HepG2 (cell line): ENCODE data around the gene ANTXR1. TPM values are rescaled to one million over a fixed set of nuclear protein-coding genes. Genes with fewer than 3 reads are reported as not detected.

Experiments used
- ARID2 ChIP-seq: sonication (generic); formaldehyde crosslinking; IDR thresholded peaks from 2 replicates; pipeline ENCODE4 v1.8.1; 2022; ENCODE audit warnings: mild to moderate bottlenecking, missing genetic modification reagents, borderline replicate concordance
- ATF2 ChIP-seq: sonication (generic); formaldehyde crosslinking; IDR thresholded peaks from 2 replicates; pipeline ENCODE4 v1.4.0; 2020; ENCODE audit warnings: missing genetic modification reagents
- CHD4 ChIP-seq: fragments of 200-600 bp; sonication (generic); IDR thresholded peaks from 2 replicates; pipeline ENCODE4 v1.7.0; 2017; ENCODE audit warnings: mild to moderate bottlenecking, low read length, borderline replicate concordance
- GRHL1 ChIP-seq: sonication (generic); formaldehyde crosslinking; conservative IDR thresholded peaks from 2 replicates; pipeline ENCODE4 v1.8.0; 2022; ENCODE audit warnings: missing genetic modification reagents
- KLF11 ChIP-seq: IDR thresholded peaks from 2 replicates; pipeline ENCODE4 v1.6.1; 2016; ENCODE audit warnings: missing compliant biosample characterization
- MEIS1 ChIP-seq: sonication (generic); formaldehyde crosslinking; IDR thresholded peaks from 2 replicates; pipeline ENCODE4 v1.9.0; 2021; ENCODE audit warnings: mild to moderate bottlenecking, missing genetic modification reagents, moderate library complexity, borderline replicate concordance
- NR2F6 ChIP-seq, 2 experiments: IDR thresholded peaks; 2 replicates each; pipeline ENCODE4 v1.6.1; 2016; ENCODE audit warnings: antibody characterized with exemption in 1 of 2, mild to moderate bottlenecking in 1 of 2
- PHF21A ChIP-seq: sonication (generic); formaldehyde crosslinking; IDR thresholded peaks from 2 replicates; pipeline ENCODE4 v1.5.0; 2020; ENCODE audit warnings: mild to moderate bottlenecking, missing genetic modification reagents
- TAF1 ChIP-seq: sonication (generic); formaldehyde crosslinking; IDR thresholded peaks from 2 replicates; pipeline ENCODE4 v1.4.0; 2020; ENCODE audit warnings: missing genetic modification reagents
- TEAD3 ChIP-seq: optimal IDR thresholded peaks from 2 replicates; pipeline ENCODE3; 2016; ENCODE audit warnings: borderline replicate concordance
- TFAP4 ChIP-seq: sonication (generic); IDR thresholded peaks from 2 replicates; pipeline ENCODE4 v1.6.1; 2016; ENCODE audit warnings: low read depth, borderline replicate concordance
- THYN1 ChIP-seq: sonication (generic); formaldehyde crosslinking; IDR thresholded peaks from 2 replicates; pipeline ENCODE4 v1.8.1; 2023; ENCODE audit warnings: low read depth, mild to moderate bottlenecking, moderate library complexity, missing genetic modification reagents, borderline replicate concordance
- TP53 ChIP-seq: sonication (generic); formaldehyde crosslinking; conservative IDR thresholded peaks from 2 replicates; pipeline ENCODE4 v1.4.0; 2020; ENCODE audit warnings: missing genetic modification reagents
- XRCC5 ChIP-seq: fragments of 200-400 bp; formaldehyde crosslinking; optimal IDR thresholded peaks from 2 replicates; pipeline ENCODE3; 2017; ENCODE audit warnings: mild to moderate bottlenecking, low read length
- ZFX ChIP-seq: sonication (generic); formaldehyde crosslinking; IDR thresholded peaks from 2 replicates; pipeline ENCODE4 v1.4.0; 2020; ENCODE audit warnings: mild to moderate bottlenecking, low read depth, missing genetic modification reagents, moderate library complexity
- ZGPAT ChIP-seq: IDR thresholded peaks from 2 replicates; pipeline ENCODE4 v1.6.1; 2016; ENCODE audit warnings: mild to moderate bottlenecking
- ZNF12 ChIP-seq: sonication (generic); formaldehyde crosslinking; IDR thresholded peaks from 2 replicates; pipeline ENCODE4 v1.5.0; 2020; ENCODE audit warnings: missing genetic modification reagents
- ZNF564 ChIP-seq: sonication (generic); formaldehyde crosslinking; IDR thresholded peaks from 2 replicates; pipeline ENCODE4 v1.8.1; 2023; ENCODE audit warnings: mild to moderate bottlenecking, missing genetic modification reagents
- ZNF773 ChIP-seq: sonication (generic); formaldehyde crosslinking; IDR thresholded peaks from 2 replicates; pipeline ENCODE4 v1.4.0; 2020; ENCODE audit warnings: missing genetic modification reagents, borderline replicate concordance
- polyA plus RNA-seq, 8 experiments: library from polyadenylated mRNA; depleted of rRNA in 3 of 8; stranded (reverse) in 7 of 8; unstranded in 1 of 8; fragments of >200 nt; fragmentation: Illumina TruSeq in 4 of 8; extraction: Trizol in 4 of 8; gene quantifications; 2 replicates each; pipeline versions ENCODE4 v1.2.1 to v1.2.3, GENCODE V29; 2011 to 2016; ENCODE audit warnings: low read depth in 4 of 8, missing spikeins in 1 of 8, mixed read lengths in 1 of 8; ENCODE audit not compliant: insufficient read depth in 1 of 8
- total RNA-seq, 5 experiments: library from RNA; depleted of rRNA; stranded (reverse); fragments of >200 nt; fragmentation: Illumina TruSeq; extraction: Trizol; gene quantifications; 2 replicates each; pipeline ENCODE4 v1.2.3, GENCODE V29; 2016; ENCODE audit warnings: low read depth in 1 of 5
- TF ChIP-seq, protein P1 (sequence below): sonication (generic); formaldehyde crosslinking; IDR thresholded peaks from 2 replicates; pipeline ENCODE4 v1.4.0; 2020; ENCODE audit warnings: missing genetic modification reagents

ANTXR1 gene
- total and polyA plus RNA-seq, 2 of the 13 experiments (the other 11 are each of a cell fraction or from before 2014, with no cell fraction given): 4.5 to 12.7 TPM

GRCh38 chr2:69203166-69203985, 190.4 kb downstream of the ANTXR1 start (continued):
- TF ChIP-seq, protein P1, sequence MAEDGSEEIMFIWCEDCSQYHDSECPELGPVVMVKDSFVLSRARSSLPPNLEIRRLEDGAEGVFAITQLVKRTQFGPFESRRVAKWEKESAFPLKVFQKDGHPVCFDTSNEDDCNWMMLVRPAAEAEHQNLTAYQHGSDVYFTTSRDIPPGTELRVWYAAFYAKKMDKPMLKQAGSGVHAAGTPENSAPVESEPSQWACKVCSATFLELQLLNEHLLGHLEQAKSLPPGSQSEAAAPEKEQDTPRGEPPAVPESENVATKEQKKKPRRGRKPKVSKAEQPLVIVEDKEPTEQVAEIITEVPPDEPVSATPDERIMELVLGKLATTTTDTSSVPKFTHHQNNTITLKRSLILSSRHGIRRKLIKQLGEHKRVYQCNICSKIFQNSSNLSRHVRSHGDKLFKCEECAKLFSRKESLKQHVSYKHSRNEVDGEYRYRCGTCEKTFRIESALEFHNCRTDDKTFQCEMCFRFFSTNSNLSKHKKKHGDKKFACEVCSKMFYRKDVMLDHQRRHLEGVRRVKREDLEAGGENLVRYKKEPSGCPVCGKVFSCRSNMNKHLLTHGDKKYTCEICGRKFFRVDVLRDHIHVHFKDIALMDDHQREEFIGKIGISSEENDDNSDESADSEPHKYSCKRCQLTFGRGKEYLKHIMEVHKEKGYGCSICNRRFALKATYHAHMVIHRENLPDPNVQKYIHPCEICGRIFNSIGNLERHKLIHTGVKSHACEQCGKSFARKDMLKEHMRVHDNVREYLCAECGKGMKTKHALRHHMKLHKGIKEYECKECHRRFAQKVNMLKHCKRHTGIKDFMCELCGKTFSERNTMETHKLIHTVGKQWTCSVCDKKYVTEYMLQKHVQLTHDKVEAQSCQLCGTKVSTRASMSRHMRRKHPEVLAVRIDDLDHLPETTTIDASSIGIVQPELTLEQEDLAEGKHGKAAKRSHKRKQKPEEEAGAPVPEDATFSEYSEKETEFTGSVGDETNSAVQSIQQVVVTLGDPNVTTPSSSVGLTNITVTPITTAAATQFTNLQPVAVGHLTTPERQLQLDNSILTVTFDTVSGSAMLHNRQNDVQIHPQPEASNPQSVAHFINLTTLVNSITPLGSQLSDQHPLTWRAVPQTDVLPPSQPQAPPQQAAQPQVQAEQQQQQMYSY (CRISPR knock-in tag): no peak
- TF ChIP-seq KLF11 (CRISPR knock-in tag) (no peak; the same call in 1 of the 2 replicates), ARID2 (peak; percentile 47; the same call in 1 of the 2 replicates), ATF2 (0 out of 2 replicates have a peak, but pooled peaks have one; percentile 42), ZFX (CRISPR knock-in tag) (no peak), ZNF564 (CRISPR knock-in tag) (no peak), THYN1 (CRISPR knock-in tag) (no peak), TFAP4 (peak; percentile 84), XRCC5 (no peak), PHF21A (peak; percentile 57; the same call in 1 of the 2 replicates), TP53 (no peak), TAF1 (CRISPR knock-in tag) (no peak), ZGPAT (CRISPR knock-in tag) (0 out of 2 replicates have a peak, but pooled peaks have one; percentile 44), MEIS1 (CRISPR knock-in tag) (no peak), ZNF773 (CRISPR knock-in tag) (no peak), CHD4 (no peak), ZNF12 (CRISPR knock-in tag) (peak; percentile 92), NR2F6 (IDR thresholded peaks at IDR 0.05) (peak; percentile 16; the same call in 1 of the 2 replicates), NR2F6 (CRISPR knock-in tag; IDR thresholded peaks at IDR 0.05) (0 out of 2 replicates have a peak, but pooled peaks have one; percentile 25), GRHL1 (CRISPR knock-in tag) (no peak), TEAD3 (CRISPR knock-in tag) (peak; percentile 50)
